ENCODE results near the gene TRAM2.
A peak's percentile ranks its signal among the peaks of the same experiment; 100 is the strongest.

Gene TRAM2

DNA sequence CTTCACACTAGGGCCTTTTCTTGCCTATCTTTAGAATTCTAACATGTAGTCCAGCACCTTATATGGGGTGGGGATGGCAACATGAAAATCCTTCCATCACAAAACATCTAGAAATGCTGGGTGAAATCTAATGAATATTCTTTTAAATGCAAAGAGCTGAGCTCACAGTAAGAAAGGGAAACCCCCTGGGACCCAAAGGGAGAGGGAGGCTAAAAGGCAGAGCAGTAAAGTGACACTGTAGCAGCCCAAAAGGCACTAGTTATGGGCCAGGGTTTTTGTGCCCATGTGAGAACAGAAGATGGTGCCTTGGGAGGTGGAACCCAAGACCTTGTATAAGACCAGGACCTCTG, 66.7 kb downstream of the TRAM2 start:
- no peak for DNase-seq (ENCODE audit: low spot score)

DNA sequence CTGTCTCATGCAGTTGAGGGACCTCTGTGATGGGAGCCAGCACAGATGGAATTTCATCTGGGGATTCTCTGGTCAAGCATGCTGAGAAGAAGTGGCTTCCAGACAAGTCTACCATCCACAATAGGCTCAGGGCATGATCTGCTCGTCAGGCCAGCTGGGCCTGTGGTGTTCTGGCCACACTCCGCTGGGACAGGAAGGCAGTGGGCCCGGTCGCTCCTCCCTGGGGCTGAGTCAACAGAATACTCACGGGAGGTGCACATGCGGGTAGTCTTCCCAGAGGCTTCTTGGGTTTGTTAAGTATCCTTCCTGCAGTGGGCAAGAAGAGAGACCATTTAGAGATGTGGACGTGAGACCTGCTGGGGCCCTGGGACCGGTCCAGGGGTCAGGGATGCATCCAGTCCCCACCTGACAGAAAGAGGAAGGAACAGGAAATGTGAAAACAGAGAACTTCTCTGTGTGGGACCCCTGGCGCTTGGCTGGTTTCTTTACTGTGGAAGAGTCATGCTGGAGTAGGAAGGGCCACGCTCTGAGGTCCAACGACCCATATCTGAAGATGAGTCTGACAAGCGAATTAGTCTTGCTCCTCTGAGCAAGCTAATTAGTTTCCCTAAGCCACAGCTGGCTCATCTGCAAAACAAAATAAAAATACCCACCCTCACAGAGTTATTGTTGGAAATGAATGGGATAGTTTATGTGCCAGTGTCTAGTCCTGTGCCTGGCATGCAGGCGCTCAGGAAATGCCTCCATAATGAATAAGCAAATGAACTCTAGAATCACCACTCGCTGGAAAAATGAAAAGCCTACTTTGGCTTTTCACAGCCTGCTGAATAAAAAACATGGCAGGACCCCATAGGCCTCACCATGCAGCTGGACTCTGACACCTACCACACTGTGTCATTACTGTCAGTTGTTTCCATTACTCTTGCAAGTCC, 67.3 kb downstream of the TRAM2 start:
- DNase-seq (ENCODE audit: low spot score), result no peak

DNA sequence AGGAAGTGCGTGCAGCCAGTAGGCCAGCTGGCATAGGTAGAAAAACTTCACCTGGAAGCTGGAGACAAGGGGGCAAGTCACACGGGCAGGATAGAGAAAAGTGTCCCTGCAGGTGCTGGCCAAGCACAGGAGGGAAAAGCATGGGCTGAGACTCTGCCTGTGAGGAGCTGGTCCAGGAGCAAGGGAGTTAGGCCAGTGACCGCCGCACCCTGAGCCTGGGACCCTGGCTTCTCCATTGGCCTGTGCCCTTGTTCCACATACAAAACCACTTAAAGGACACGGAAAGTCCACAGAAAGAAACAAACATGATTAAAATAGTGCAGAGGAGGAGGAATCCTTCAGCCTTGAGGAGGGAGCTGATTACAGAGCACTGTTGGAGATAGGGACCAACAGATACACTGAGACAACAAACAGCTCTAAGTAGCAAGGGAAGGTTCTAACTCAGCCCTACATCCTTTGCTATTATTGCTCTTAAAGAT, 68.6 kb downstream of the TRAM2 start:
- no peak for DNase-seq (ENCODE audit: low spot score)

DNA sequence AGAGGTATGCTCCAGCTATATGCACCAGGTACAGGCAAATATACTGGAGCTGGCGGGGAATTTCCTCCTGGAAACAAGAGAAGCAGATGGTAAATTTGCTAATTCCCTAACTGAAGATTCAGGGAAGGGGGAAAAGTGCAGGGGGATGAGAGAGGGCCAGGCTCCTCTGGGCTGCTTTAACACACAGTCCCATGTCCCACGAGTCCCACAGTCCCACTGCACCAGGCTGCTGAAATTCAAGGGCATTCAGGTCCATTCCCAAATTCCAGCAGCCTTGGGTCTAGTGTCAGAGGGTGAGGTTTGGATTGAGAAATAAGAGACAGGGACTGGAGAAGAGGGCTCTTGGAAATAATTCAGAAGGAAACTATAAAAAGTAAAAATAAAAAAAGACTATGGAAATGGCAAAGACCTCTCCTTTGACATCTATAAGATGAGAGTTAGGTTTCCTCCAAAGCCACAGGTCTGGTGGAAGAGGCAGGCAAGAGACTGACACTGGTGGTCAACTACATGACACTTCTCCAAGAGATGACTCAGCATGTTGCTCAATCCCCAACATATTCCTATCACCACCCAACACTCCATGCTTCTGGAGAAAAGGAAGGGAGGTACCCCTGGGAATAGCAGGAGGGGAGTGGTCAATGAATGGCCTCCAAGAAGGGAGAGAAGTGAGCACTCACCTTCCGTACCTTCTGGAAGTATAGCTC, 69.2 kb downstream of the TRAM2 start:
- DNase-seq (ENCODE audit: low spot score), result peak; percentile 45

DNA sequence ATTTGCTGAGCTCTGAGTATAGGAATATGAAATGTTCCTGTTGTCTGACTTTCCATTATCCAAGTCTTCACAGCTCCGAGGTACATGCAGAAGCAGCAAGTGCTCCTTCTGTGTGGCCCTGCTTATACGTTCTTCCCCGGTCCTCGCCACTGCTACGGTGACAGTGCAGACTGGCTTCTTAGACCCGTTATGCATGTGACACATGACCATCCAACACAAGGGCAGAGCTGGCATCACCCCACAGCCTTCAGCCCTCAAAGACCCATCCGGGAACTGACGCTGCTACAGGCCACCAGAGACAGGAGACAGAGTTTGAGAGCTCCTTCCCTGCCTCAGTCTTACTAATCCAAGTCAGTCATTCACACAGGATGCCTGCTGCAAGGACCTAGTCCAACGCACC, 70.4 kb downstream of the TRAM2 start:
- DNase-seq (ENCODE audit: low spot score), result no peak

DNA sequence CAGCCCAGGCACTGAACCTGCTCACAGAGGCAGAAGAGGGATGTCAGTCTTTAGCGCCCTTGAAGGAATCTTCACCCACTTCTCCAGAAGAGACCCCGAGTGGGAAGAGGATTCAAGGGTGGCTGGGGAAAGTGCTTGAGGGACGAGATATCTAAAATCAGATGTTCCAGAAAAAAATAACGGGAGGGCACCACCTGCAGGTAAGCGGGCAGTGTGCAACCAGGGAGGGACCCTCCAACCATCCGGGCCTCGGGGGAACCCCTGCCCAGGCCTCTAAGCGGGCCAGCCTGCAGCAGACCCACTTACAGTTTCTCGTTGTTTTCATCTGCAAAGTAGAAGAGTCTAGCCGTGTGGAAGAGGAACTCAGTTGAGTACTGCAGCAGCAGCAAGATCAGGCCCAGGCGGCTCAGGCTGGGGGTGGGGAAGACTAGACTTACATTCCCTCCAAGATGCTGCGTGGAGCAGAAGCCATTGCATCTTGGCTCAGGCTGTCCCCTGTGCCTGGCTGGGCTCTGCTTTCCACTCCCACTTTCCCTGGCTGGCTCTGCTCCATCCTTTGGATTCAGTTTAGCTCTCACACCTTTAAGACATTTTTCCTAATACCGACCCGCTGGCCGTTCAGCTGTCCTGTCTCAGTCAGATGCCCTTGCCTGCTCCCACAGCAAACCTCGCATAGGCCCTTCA, 71.0 kb downstream of the TRAM2 start:
- no peak for DNase-seq (ENCODE audit: low spot score)

DNA sequence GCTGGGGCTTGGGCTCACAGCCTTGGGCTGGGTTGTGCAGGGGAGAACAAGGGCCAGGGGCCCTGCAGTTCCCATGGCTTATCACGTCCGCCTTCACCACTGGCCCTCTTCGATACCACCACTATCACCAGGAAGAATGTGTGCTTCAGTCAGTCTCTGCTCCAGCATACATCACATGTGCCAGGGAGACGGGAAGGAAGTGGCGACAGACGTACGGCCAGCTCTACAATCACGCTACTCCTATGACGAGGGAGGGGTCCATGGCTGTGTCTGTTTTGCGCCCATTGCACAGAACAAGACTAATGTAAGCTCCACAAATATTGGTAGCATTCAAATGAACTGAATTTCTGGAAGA, 72.1 kb downstream of the TRAM2 start:
- DNase-seq (ENCODE audit: low spot score), result no peak

DNA sequence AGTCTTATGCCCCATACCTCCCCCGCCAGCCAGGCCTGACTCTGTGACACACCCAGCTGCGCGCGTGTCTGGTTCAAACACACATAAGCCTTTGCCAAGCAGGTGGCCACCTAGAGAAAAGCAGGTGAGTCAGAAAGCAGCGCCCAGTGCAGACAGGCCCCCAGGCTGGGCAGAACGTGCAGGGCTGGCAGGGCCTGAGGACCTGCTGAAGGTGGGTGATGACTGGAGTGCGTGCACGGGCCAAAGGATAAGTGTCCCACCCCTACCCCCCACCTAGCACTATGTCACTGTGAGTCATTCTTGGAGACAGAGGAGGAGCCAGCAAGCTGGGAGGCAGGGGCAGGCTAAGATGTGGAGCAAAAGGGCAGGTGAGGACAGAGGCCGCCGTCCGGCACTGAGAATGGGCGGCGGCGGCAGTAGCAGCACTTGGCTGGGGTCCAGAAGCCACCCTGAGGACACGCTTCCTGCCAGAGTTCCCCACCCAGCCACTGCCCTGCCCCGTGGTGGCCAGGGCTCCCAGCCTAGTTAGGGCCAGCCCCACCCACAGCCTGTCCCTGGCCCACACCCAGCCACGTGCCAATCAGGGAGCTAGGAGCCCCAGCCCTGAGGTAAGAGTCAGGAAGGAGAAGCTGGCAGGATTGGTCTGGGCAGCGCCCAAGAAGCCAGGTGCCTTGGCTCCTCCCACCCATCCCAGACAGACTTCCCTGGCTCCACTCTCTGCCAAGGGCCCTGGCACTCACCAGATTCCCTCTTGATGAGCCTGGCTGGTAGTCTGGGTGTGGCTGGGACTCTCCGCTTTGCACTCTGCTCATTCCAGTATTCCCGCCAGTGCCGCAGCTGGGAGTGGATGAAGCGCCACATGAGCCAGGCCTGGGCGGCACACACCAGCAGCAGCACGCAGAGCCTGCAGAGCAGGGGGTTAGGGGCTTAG, 72.7 kb downstream of the TRAM2 start:
- DNase-seq (ENCODE audit: low spot score), result peak; percentile 43

DNA sequence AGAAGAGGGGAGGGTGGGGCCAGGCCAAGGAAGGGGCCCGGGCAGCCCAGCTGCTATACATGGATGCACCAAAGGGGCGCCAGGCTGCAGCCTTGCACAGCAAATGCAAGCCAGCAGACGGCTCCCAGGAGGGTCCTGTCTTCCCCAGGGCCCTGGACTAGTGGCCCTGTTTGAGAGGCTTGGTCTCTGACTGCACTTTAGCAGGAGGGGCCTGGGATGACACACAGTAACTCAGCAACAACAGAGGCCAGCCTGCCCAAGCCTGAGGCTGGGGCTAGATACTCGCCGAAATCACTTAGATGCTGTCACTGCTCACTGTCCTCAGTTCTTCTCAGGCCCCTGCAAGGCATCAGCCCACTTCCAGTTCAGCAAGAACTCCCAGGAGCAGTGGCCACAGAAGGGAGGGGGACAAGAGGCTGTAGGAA, 73.5 kb downstream of the TRAM2 start:
- DNase-seq (ENCODE audit: low spot score), result no peak

DNA sequence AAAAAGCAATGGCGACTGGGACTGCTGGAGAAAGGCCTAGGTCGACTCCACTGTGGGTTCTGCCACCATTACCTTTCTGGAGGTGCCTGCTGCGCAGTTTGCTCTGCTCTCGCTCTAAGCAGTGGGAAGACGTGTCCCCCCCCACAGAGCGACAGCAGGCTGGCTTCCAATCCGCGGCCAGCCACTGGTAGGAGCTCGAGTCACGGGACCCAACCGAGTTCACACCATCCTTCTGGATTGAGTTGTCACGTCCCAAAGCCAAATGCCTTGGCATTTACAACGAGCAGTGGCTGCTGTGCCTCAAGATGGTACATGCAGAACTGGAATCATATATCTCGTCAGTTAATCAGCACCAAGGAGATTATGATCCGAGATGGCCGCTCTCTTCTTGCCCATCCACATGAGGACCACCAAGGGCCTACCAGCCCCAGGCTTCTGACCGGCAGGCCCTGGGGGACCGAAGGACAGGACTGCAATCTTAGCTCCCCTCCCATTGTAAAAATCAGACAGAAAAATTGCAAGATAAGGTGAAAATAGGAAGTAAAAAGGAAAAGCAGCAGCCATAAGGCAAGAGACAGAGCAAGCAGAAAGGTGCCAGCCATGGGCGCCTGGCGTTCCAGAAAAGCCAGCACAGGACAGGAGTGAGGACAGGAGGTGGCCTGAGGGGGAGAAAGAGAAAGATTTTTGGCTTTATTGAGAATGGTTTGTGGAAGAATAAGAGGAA, 74.4 kb downstream of the TRAM2 start:
- no peak for DNase-seq (ENCODE audit: low spot score)

DNA sequence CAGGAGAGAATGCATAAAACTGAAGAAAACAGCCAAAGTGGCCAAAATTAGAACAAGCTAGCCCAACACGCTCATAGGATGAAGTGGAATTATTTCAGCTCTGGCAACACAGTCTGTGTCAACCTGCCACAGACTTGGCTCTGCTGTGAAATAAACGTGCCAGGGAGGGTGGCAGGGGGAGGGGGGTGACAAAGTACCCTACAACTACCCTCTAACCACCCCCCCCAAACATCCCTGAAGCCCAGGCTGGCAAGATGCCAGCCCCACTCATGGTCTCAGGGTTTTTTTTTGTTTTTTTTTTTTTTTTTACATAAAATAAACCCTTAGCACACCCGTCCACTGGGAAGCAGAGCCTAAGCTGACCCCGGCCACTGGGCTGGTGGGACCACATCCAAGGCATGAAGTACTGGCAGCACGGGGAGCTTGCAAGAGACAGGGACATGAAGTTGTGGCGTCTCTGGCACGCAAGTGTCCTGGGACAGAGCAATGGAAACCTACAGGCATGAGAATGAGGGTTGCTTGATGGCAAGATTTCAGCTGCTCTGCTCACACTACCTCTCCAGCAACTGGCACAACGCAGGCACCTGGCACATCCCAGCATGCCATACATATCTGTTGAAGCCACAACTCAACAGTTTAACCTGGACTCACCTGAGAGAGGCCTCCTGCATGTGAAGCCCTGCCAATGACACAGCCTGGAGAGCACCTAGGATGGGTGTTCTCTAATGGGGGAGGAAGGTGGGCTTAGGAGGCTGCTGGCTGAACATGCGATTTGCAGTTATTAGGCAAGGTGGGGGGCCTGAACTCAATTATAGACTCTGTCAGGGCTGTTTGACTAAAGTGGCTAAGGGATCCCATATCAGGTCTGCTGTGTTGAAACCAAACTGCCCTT, 76.4 kb downstream of the TRAM2 start:
- no peak for DNase-seq (ENCODE audit: low spot score)

DNA sequence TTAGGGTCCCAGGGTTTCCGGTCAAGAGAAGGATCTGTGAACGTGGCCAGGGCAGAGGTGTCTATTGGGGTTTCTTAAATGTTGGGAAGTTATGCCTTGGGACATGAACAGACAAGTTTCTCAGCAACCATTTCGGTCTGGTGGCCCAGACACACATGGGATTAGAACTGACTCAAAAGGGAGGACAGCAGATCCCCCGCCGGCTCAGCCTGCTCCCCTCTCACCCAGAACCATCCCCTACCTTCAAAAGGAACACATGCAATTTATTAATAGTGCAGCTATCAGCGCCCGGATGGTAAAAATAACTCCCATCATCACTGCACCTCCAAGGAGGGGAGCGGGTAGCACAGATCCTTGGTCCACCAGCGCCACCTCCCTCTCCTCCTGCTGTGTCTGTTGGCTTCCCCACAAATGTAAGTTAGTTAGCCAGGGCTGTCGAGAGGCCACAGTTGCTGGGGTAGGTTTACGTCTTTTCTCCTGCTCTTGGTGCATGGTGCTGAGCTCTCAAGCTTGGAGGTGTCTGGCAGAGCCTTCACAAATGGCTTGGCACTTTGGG, 77.1 kb downstream of the TRAM2 start:
- no peak for DNase-seq (ENCODE audit: low spot score)

DNA sequence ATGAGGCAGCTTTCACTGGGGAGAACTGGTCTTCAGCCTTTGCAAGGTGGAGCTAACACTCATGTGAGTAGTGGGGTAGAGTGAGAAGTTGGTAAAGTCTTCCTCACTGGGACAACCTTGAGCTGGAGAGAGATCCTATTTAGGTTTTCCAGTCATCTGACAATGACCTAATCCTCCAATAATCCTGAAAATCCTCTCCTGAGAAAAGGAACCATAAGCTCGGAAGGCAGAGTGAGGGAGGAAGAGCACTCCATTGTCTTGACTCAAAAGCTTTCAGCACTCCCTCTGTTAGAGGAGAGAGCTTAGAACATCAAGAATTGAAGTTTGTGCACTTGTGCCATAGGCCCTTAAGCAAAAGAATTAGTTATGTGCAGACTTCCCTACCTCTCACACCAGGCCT, 77.8 kb downstream of the TRAM2 start:
- DNase-seq (ENCODE audit: low spot score), result no peak

DNA sequence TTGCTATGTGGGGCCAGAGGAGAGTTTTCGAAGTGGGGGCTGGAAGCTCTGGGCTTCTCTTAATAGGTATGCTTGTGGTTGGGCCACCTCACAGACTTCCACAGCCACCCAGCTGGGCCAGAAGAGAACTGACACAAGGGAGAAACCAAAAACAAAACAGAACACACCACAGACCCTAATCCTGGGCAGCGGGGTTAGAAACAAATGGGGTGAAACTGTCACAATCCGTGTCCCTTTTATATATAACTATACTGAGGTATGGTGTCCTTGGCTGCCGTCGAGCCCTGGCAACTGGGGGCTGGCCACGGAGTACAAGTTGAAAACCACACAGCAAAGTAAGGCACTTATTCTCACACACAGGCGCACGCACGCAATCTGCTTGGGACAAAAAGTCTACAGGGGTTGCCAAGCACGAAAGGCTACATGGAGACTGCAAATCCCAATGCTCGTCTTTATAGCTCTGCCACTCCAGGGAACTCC, 78.3 kb downstream of the TRAM2 start:
- DNase-seq (ENCODE audit: low spot score), result no peak

DNA sequence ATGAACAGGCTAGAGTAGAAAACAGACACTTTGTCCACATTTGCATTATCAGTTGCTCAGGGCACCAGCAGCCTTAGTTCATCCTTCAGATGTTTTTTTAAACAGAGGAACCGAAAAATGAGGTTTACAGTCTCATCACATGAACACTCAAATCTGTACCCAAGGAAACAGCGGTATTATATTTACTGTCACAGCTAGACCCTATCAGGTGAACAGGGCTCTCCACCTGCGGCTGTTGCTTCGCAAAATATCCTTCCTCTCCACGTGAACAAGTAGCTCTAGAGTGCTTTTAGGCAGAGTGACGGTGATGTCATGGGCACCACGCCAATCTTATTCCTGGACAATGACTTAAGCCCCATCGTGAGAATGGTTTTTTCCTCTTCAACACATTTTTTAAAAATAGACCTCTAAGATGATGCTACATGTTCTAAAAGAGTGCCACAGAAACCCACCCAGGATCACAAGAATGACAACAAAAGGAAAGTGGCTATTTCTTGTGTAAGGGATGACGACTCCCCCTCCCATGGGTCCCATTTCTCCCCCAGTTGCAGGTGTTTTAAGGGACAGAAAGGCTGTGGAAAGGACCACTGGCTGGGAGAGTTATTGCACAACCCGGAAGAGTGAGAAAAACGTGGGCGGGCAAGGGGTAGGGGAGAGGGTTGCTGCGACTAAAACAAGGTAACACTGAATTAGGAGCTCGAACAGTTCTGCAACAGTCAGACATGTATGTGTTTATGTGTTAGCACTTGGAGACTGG, 79.0 kb downstream of the TRAM2 start:
- DNase-seq (ENCODE audit: low spot score), result no peak

DNA sequence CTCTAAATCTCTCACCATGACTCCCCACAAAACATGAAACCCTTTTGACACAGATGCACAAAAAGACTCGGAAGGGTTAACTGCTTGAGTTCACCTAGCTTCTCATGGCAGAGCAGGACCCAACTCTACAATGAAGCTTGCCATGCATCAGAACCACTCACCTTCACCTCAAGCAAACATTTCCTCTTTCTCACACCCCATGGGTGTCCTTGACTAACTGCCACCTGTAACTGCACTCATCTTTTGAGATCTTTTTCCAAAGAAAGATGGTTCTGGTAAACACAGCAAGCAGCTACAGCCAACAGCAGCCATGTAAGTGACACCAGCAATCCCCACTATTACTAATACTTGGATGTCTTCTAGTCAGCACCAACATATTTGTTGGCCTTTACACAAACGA, 80.2 kb downstream of the TRAM2 start:
- DNase-seq (ENCODE audit: low spot score), result no peak

DNA sequence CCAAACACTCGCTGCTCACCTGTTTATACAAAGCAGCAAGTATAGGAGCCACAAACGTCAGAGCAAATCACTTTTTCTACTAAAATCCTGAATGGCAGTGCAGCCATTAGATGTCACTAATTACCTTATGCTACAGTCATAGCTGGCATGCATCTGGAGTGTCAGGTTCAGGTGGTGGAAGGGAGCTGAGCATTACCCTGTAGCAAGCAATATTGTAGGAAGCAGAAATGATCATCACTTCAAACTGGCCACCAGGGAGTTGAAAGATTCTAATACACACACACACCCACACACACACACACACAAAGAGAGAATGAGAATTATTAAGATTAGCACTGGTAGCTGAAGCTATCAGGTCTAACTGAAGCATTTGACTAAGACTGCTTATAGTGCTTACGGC, 80.9 kb downstream of the TRAM2 start:
- no peak for DNase-seq (ENCODE audit: low spot score)

DNA sequence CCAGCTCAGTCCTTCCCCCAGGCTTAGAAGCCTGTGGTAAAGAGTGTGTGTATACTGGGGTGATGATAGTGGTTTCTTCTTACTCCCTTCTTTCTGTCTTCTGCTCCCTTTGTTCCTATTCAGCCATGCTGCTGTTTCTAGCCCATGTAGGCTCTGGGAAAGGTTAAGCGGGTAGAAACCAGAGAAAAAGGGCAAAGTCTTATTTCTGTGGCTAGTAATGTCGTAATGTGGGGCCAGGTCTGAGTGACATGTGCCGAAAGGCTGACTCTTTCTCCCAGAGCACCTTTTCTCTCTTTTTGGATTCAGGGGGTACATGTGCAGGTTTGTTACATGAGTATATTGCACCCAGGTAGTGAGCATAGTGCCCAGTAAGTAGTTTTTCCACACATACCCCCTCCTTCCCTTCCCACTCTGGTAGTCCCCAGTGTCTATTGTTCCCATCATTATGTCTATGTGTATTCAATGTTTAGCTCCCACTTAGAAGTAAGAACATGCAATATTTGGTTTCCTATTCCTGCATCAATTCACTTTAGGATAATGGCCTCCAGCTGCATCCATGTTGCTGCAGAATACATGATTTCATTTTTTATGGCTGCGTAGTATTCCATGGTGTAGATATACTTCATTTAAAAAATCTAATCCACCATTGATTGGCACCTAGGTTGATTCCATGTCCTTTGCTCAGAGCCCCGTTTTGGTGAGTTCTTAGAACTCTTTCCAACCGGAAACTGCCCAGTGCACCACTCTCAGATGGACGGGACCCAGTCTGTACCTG, 82.4 kb downstream of the TRAM2 start:
- DNase-seq (ENCODE audit: low spot score), result no peak

Measured in AG08396 (cell line).